WI38 (cell line): Measurements from ENCODE around the gene TWF1.
"Not testable (repeated sequence)": the region's sequence is repeated elsewhere in the genome, so short reads cannot be mapped to it uniquely, and the experiment has no call there.

Experiments used
- H3K4me3 ChIP-seq: 2 replicates; pipeline ENCODE4 v1.5.1; 2011; ENCODE audit warnings: low read depth, mild to moderate bottlenecking, control low read depth, low read length
- CTCF ChIP-seq: IDR thresholded peaks from 2 replicates; pipeline ENCODE4 v1.5.1; 2012; ENCODE audit warnings: low read depth, mild to moderate bottlenecking, control low read depth, low read length

Gene TWF1

GRCh38 chr12:43805860-43806736, at the start of gene TWF1:
Gene TWF1, minus strand, starts transcription at chr12:43806317. Its CDS starts 72 bp downstream, at chr12:43806245.
- peak; percentile 26; the same call in 1 of the 2 replicates for TF ChIP-seq CTCF
- H3K4me3 ChIP-seq, result peak within 1 kb of the TSS; percentile 92

- TF ChIP-seq CTCF, result no peak
Measured at GRCh38 chr12:43852744-43853143, 46.6 kb upstream of the TWF1 start.

GRCh38 chr12:43848786-43849185, 42.7 kb upstream of the TWF1 start:
- TF ChIP-seq CTCF, result no peak

More at GRCh38 chr12:43852744-43853143, 46.6 kb upstream of the TWF1 start:
- H3K4me3 ChIP-seq, result no peak overlapping the region

GRCh38 chr12:43848226-43848507, 42.0 kb upstream of the TWF1 start:
- no peak overlapping the region for H3K4me3 ChIP-seq
- TF ChIP-seq CTCF, result no peak

More at GRCh38 chr12:43848786-43849185, 42.7 kb upstream of the TWF1 start:
- no peak overlapping the region for H3K4me3 ChIP-seq

GRCh38 chr12:43847425-43848225, 41.5 kb upstream of the TWF1 start:
- not testable (repeated sequence) for H3K4me3 ChIP-seq

GRCh38 chr12:43842259-43842658, 36.1 kb upstream of the TWF1 start:
- TF ChIP-seq CTCF, result no peak
- no peak overlapping the region for H3K4me3 ChIP-seq

- no peak for TF ChIP-seq CTCF
- H3K4me3 ChIP-seq, result no peak overlapping the region
Measured at GRCh38 chr12:43841253-43841652, 35.1 kb upstream of the TWF1 start.
